Measurements from ENCODE around the gene CDH4.

Gene CDH4

DNA sequence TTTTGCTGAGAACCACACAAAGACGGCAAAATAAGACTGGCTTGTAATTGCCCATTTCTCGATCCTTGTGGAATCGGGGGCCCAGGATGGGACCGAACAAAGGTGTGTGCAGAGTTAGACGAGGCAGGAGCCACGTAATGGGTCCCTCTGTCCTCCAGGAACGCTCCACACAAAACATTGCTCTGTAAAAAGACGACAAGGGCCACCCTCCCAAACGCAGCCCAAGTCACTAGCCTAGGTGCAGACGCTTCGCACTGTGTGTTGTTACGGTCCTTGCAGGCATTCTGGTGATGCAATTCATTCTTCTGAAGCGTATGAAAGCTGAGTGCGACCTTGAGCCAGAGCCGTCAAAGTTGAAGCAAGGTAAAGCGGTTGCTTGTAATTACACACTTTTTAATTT lies 450.2 kb downstream of the CDH4 start:
- Histone ChIP-seq H3K27ac (ENCODE audit: low read depth, low read length) (no peak overlapping the region), H3K36me3 (ENCODE audit: control insufficient read depth in 1 of 2, insufficient read depth in 2 of 2, low read length in 2 of 2) (no peaks in the 10 kb centered on the region), H3K9ac (ENCODE audit: low read depth in 1 of 2, low read length in 2 of 2) (no peak overlapping the region), H3K4me3 (ENCODE audit: low read depth in 1 of 2, low read length in 2 of 2) (no peak overlapping the region), H3K9me3 (ENCODE audit: control insufficient read depth in 1 of 2, low read length in 2 of 2) (no peaks in the 10 kb centered on the region), H3K27me3 (ENCODE audit: control insufficient read depth in 1 of 2, insufficient read depth in 2 of 2, low read length in 2 of 2) (no peaks in the 10 kb centered on the region), H3K4me1 (ENCODE audit: control insufficient read depth in 1 of 2, insufficient read depth in 2 of 2, low read length in 2 of 2) (no peaks in the 10 kb centered on the region)

DNA sequence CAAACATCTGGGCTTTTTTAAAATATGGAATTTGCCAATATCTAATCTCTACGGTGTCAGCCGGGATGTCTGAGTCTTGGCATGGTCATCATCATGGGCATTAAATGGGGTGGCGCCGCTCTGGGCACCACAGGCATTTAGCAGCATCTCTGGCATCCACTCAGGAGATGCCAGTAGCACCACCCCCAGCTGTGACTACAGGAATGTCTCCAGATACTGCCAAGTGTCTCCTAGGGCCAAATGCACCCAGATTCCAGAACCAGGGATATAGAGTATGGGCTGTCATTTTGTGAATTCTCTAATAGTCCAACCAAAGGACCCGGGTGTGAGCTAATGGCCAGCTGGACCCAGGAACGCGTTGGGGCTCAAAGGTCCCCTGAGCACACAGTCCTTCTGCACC lies 452.6 kb downstream of the CDH4 start:
- H3K9ac ChIP-seq (ENCODE audit: low read depth in 1 of 2, low read length in 2 of 2): no peak overlapping the region
- H3K4me3 ChIP-seq (ENCODE audit: low read depth in 1 of 2, low read length in 2 of 2): no peak overlapping the region
- H3K36me3 ChIP-seq (ENCODE audit: control insufficient read depth in 1 of 2, insufficient read depth in 2 of 2, low read length in 2 of 2): no peaks in the 10 kb centered on the region
- H3K27me3 ChIP-seq (ENCODE audit: control insufficient read depth in 1 of 2, insufficient read depth in 2 of 2, low read length in 2 of 2): no peaks in the 10 kb centered on the region
- no peaks in the 10 kb centered on the region for H3K4me1 ChIP-seq (ENCODE audit: control insufficient read depth in 1 of 2, insufficient read depth in 2 of 2, low read length in 2 of 2)
- no peak overlapping the region for H3K27ac ChIP-seq (ENCODE audit: low read depth, low read length)
- no peaks in the 10 kb centered on the region for H3K9me3 ChIP-seq (ENCODE audit: control insufficient read depth in 1 of 2, low read length in 2 of 2)

DNA sequence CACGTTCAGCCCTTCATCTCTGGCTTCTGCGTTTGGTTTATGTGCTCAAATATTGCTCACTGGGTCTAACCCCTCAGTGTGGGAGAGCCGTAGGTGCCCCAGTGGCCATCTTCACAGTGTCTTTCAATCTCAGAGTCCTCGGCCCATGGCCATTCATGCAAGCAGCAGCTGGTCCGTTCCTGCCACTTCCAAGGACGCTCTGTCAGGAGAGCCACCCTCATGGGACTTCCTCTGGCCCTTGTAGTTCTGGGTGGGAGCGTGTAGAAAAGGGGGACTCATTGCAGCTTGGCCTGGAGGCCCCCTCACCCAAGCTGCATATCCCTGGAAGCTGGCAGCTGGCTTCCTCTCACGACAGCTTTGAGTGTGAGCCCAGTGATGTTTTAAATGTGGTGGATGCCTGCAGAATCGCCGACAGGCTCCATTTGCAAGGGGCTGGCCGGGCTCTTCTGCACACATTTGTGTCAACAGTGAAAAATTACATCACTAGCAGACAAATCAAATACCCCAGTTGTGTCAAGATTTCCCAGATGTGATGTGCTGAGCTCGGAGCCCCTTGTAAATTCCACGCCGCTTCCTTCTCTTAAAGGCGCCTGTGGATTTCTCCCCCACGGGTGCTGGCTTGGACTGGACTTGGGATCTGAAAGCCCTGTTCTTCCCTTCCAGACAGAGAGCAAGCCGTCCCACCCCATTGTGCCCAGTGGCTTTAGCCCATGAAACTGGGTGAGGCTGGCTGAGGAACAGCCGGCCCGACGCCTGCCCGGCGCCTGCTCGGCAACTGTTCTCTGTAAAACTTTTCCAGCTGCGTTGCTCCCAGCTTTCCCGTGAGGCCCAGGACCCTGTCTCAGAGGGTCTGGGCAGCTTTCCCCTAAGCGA lies 453.6 kb downstream of the CDH4 start:
- Histone ChIP-seq H3K4me3 (ENCODE audit: low read depth in 1 of 2, low read length in 2 of 2) (no peak overlapping the region), H3K9ac (ENCODE audit: low read depth in 1 of 2, low read length in 2 of 2) (no peak overlapping the region)

DNA sequence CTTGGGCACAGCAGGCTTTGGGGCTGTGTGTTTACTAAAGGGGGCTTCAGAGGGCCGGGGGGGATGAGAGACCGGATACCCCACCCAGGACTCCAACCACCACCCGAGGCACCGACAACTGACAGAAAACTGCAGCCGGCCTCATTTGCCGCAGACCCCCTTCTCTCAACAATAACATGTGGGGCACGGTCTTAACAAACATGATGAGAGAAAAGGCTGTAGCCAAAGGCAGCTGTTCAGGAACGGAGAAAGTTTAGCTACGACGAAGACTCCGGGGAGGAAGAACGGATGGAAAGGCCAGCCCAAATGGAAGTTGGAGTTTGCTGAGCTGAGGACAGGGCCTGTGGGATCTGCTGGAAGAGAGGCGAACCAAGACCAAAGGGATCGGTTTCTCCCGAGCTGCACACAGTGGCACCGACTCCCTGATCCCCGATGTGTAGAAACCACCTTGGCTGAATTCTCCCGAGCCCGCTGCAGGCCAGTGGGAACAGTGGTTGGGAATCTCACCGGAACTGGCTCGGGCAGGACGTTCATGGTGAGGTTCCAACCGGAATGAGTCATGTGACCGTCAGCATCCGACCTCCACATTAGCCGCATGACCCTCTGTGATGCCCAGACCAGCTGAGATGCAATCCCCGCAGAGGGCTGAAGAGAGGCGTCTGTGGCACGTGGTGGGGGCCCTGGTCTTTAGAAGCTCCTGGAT lies 454.3 kb downstream of the CDH4 start:
- Histone ChIP-seq H3K9me3 (ENCODE audit: control insufficient read depth in 1 of 2, low read length in 2 of 2) (no peaks in the 10 kb centered on the region), H3K27ac (ENCODE audit: low read depth, low read length) (no peak overlapping the region), H3K27me3 (ENCODE audit: control insufficient read depth in 1 of 2, insufficient read depth in 2 of 2, low read length in 2 of 2) (no peaks in the 10 kb centered on the region)

More for the DNA sequence above, 453.6 kb downstream of the CDH4 start:
- no peaks in the 10 kb centered on the region for H3K36me3 ChIP-seq (ENCODE audit: control insufficient read depth in 1 of 2, insufficient read depth in 2 of 2, low read length in 2 of 2)
- H3K27me3 ChIP-seq (ENCODE audit: control insufficient read depth in 1 of 2, insufficient read depth in 2 of 2, low read length in 2 of 2): no peaks in the 10 kb centered on the region
- no peaks in the 10 kb centered on the region for H3K9me3 ChIP-seq (ENCODE audit: control insufficient read depth in 1 of 2, low read length in 2 of 2)
- no peaks in the 10 kb centered on the region for H3K4me1 ChIP-seq (ENCODE audit: control insufficient read depth in 1 of 2, insufficient read depth in 2 of 2, low read length in 2 of 2)
- no peak overlapping the region for H3K27ac ChIP-seq (ENCODE audit: low read depth, low read length)

DNA sequence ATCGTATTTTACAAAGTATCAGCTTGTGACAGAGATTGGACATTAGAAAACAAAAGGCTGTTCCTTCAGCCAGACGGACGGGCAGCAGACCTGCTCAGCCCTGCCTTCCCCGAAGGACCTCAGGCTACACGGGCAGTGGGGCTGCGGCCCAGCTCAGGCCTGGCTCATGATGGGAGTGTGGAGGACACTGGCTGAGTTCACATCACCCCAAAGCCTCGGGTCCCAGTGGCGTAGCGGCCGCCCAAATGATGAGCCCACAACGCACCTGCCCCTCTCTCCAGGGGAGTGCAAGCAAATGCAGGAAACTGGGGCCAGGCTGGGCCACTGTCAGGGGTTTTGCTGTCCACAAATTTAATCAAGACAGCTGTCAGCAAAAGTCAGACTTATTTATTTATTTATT lies 456.8 kb downstream of the CDH4 start:
- no peak overlapping the region for H3K9ac ChIP-seq (ENCODE audit: low read depth in 1 of 2, low read length in 2 of 2)
- no peaks in the 10 kb centered on the region for H3K4me1 ChIP-seq (ENCODE audit: control insufficient read depth in 1 of 2, insufficient read depth in 2 of 2, low read length in 2 of 2)
- no peaks in the 10 kb centered on the region for H3K9me3 ChIP-seq (ENCODE audit: control insufficient read depth in 1 of 2, low read length in 2 of 2)
- H3K4me3 ChIP-seq (ENCODE audit: low read depth in 1 of 2, low read length in 2 of 2): no peak overlapping the region
- no peaks in the 10 kb centered on the region for H3K36me3 ChIP-seq (ENCODE audit: control insufficient read depth in 1 of 2, insufficient read depth in 2 of 2, low read length in 2 of 2)
- H3K27ac ChIP-seq (ENCODE audit: low read depth, low read length): no peak overlapping the region
- H3K27me3 ChIP-seq (ENCODE audit: control insufficient read depth in 1 of 2, insufficient read depth in 2 of 2, low read length in 2 of 2): no peaks in the 10 kb centered on the region

More for the DNA sequence above, 454.3 kb downstream of the CDH4 start:
- H3K36me3 ChIP-seq (ENCODE audit: control insufficient read depth in 1 of 2, insufficient read depth in 2 of 2, low read length in 2 of 2): no peaks in the 10 kb centered on the region
- H3K4me1 ChIP-seq (ENCODE audit: control insufficient read depth in 1 of 2, insufficient read depth in 2 of 2, low read length in 2 of 2): no peaks in the 10 kb centered on the region
- H3K9ac ChIP-seq (ENCODE audit: low read depth in 1 of 2, low read length in 2 of 2): no peak overlapping the region
- no peak overlapping the region for H3K4me3 ChIP-seq (ENCODE audit: low read depth in 1 of 2, low read length in 2 of 2)

DNA sequence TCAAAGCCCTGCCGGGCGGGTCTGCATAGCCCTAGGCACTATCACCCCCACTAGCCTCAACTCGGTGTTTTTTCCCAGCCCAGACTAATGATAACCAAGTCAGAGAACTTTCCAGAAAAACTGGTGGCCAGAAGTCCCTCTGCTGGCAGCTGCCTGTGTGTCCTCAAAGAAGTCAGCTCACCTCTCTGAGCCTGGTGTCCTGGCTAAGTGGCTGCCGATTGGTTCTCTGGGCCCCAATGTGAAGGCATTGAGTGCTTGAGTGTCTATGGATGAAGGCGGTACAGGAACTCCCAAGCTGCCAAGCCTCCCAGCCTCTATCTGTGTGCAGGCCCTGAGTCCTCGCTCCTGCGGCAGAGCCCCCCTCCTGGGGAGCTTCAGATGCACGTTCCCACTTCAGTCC lies 458.0 kb downstream of the CDH4 start:
- no peaks in the 10 kb centered on the region for H3K27me3 ChIP-seq (ENCODE audit: control insufficient read depth in 1 of 2, insufficient read depth in 2 of 2, low read length in 2 of 2)
- H3K36me3 ChIP-seq (ENCODE audit: control insufficient read depth in 1 of 2, insufficient read depth in 2 of 2, low read length in 2 of 2): no peaks in the 10 kb centered on the region
- H3K4me1 ChIP-seq (ENCODE audit: control insufficient read depth in 1 of 2, insufficient read depth in 2 of 2, low read length in 2 of 2): no peaks in the 10 kb centered on the region
- no peak overlapping the region for H3K4me3 ChIP-seq (ENCODE audit: low read depth in 1 of 2, low read length in 2 of 2)
- H3K27ac ChIP-seq (ENCODE audit: low read depth, low read length): no peak overlapping the region
- H3K9ac ChIP-seq (ENCODE audit: low read depth in 1 of 2, low read length in 2 of 2): no peak overlapping the region
- H3K9me3 ChIP-seq (ENCODE audit: control insufficient read depth in 1 of 2, low read length in 2 of 2): no peaks in the 10 kb centered on the region

DNA sequence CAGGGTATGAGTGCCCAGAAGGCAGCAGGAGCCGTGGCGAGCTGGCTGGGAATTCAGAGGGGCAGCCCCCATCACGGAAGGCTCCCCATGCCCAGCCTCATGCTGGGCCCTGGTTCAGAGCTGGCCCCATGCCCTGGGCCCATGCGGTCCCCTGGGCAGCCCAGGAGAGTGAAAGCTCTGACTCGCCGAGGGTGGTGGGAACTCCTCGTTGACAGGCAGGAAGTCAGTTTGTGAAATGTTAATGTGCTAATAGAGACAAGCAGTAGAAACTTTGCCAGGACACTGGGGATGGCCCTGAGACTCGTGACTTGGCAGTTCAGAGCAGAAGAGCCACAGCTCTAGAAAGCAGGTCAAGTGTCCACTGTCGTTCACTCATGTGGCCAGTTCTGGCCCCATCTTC lies 460.6 kb downstream of the CDH4 start:
- no peak overlapping the region for H3K9ac ChIP-seq (ENCODE audit: low read depth in 1 of 2, low read length in 2 of 2)
- no peak overlapping the region for H3K27ac ChIP-seq (ENCODE audit: low read depth, low read length)
- peaks cover 7% of the 10 kb centered on the region in 2 donors for H3K9me3 ChIP-seq (ENCODE audit: control insufficient read depth in 1 of 2, low read length in 2 of 2)
- no peaks in the 10 kb centered on the region for H3K36me3 ChIP-seq (ENCODE audit: control insufficient read depth in 1 of 2, insufficient read depth in 2 of 2, low read length in 2 of 2)
- no peaks in the 10 kb centered on the region for H3K27me3 ChIP-seq (ENCODE audit: control insufficient read depth in 1 of 2, insufficient read depth in 2 of 2, low read length in 2 of 2)
- no peak overlapping the region for H3K4me3 ChIP-seq (ENCODE audit: low read depth in 1 of 2, low read length in 2 of 2)
- H3K4me1 ChIP-seq (ENCODE audit: control insufficient read depth in 1 of 2, insufficient read depth in 2 of 2, low read length in 2 of 2): no peaks in the 10 kb centered on the region

DNA sequence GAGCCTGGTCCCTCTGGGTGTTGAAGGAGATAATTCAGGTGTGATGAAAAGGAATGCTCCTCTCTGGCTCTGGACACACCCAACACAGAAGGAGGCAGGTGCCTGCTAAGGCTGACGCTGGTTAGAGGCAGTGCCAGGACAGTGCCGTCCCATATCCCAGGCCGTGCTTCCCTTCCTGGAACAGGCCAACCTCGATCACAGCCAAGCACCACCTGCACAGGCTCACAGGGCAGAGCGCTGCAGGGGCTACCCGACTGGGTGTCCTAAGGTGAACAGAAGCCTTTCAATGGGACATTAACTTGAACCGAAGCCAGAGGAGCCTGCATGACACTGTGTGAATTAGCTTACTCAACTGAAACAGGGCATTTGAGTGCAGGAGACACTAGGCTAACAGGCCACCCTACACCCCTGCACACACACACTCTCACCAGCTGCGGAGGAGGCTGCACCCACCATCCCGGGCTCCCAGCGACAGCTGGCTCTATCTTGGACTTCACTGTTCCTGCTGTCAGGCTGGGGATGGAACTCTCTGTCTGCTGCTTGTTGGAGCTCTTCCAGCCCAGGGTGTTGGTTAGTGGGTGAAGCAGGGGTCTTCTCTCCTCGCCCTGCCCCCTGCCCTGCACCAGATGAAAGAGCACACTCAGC lies 466.4 kb downstream of the CDH4 start:
- Histone ChIP-seq H3K4me3 (ENCODE audit: low read depth in 1 of 2, low read length in 2 of 2) (peak overlapping the region in 1 of 2 donors; percentile 21), H3K9ac (ENCODE audit: low read depth in 1 of 2, low read length in 2 of 2) (no peak overlapping the region), H3K27ac (ENCODE audit: low read depth, low read length) (no peak overlapping the region), H3K9me3 (ENCODE audit: control insufficient read depth in 1 of 2, low read length in 2 of 2) (peaks cover 7% of the 10 kb centered on the region in 2 donors), H3K27me3 (ENCODE audit: control insufficient read depth in 1 of 2, insufficient read depth in 2 of 2, low read length in 2 of 2) (peaks cover 0 to 7% of the 10 kb centered on the region in 2 donors), H3K36me3 (ENCODE audit: control insufficient read depth in 1 of 2, insufficient read depth in 2 of 2, low read length in 2 of 2) (no peaks in the 10 kb centered on the region), H3K4me1 (ENCODE audit: control insufficient read depth in 1 of 2, insufficient read depth in 2 of 2, low read length in 2 of 2) (no peaks in the 10 kb centered on the region)

DNA sequence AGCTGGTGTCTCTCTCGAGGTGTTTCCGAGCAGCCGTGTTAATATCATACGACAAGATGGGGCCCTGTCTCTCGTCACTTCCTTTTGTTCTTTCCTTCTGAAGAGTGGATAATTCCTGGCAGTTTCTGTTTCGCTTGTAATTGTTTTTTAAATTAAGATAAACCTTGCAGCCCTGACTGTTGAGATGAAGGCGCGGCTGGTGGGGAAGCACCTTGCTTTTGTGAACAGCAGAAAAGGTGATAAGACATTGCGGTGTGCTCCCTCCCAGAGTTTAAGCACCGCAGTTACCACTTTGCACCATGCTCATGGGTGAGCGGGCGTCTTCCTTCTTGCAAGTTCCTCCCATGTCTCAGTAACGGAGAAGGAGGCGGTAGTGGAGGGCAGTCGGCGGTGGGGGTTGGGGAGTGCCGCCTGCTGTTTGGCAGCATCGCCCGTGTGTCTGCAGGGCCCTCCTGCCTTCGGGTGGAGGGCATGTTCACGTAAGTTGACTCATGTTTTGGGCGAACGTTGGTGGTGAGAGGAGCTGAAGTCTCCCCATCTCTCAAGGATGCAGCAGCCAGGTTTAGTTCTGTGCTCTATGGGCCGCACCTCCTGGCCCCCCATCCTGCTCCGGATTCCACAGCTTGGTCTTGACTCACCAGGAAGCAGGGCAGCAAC lies 467.8 kb downstream of the CDH4 start:
- no peaks in the 10 kb centered on the region for H3K36me3 ChIP-seq (ENCODE audit: control insufficient read depth in 1 of 2, insufficient read depth in 2 of 2, low read length in 2 of 2)
- H3K27me3 ChIP-seq (ENCODE audit: control insufficient read depth in 1 of 2, insufficient read depth in 2 of 2, low read length in 2 of 2): peaks cover 0 to 7% of the 10 kb centered on the region in 2 donors
- peak overlapping the region; percentile 11 to 39 for H3K4me3 ChIP-seq (ENCODE audit: low read depth in 1 of 2, low read length in 2 of 2)

DNA sequence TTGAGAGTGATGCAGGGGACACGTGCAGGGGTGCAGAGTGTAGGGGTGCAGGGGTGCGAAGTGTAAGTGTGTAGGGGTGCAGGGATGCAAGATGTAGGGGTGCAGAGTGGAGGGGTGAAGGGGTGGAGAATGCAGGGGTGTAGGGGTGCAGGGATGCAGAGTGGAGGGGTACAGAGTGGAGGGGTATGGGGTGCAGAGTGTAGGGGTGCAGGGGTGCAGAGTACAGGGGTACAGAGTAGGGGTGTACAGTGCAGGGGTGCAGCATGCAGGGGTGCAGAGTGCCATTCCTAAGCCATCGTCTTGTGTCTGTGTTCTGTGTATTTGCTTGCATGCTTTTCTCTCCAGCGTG lies 468.3 kb downstream of the CDH4 start:
- no peaks in the 10 kb centered on the region for H3K36me3 ChIP-seq (ENCODE audit: control insufficient read depth in 1 of 2, insufficient read depth in 2 of 2, low read length in 2 of 2)
- H3K27me3 ChIP-seq (ENCODE audit: control insufficient read depth in 1 of 2, insufficient read depth in 2 of 2, low read length in 2 of 2): peaks cover 0 to 7% of the 10 kb centered on the region in 2 donors
- H3K27ac ChIP-seq (ENCODE audit: low read depth, low read length): no peak overlapping the region
- H3K9ac ChIP-seq (ENCODE audit: low read depth in 1 of 2, low read length in 2 of 2): no peak overlapping the region
- H3K9me3 ChIP-seq (ENCODE audit: control insufficient read depth in 1 of 2, low read length in 2 of 2): peaks cover 7% of the 10 kb centered on the region in 2 donors
- H3K4me3 ChIP-seq (ENCODE audit: low read depth in 1 of 2, low read length in 2 of 2): peak overlapping the region; percentile 11 to 39
- H3K4me1 ChIP-seq (ENCODE audit: control insufficient read depth in 1 of 2, insufficient read depth in 2 of 2, low read length in 2 of 2): no peaks in the 10 kb centered on the region

More for the DNA sequence above, 467.8 kb downstream of the CDH4 start:
- Histone ChIP-seq H3K4me1 (ENCODE audit: control insufficient read depth in 1 of 2, insufficient read depth in 2 of 2, low read length in 2 of 2) (no peaks in the 10 kb centered on the region), H3K9ac (ENCODE audit: low read depth in 1 of 2, low read length in 2 of 2) (no peak overlapping the region), H3K9me3 (ENCODE audit: control insufficient read depth in 1 of 2, low read length in 2 of 2) (peaks cover 7% of the 10 kb centered on the region in 2 donors), H3K27ac (ENCODE audit: low read depth, low read length) (no peak overlapping the region)
